BJ (cell line): ENCODE results near the gene MAP4. TPM values are rescaled to one million over a fixed set of nuclear protein-coding genes. Genes with fewer than 3 reads are reported as not detected.

Experiments
- CTCF ChIA-PET: fragments of 350-600 bp; formaldehyde crosslinking; extraction: SDS; loops from one replicate; lab custom pipeline; 2021; ENCODE audit warnings: antibody characterized with exemption, inconsistent platforms; lab: Yijun Ruan, JAX
- POLR2A ChIA-PET: fragments of 300-600 bp; sonication (Branson Sonifier 250); formaldehyde crosslinking; extraction: SDS; loops from one replicate; lab custom pipeline; 2021; ENCODE audit warnings: antibody characterized with exemption; lab: Charles Lee
- DNase-seq: peaks from one replicate; pipeline ENCODE4 v3.0.0-alpha.2; 2011; ENCODE audit warnings: low read depth
- H3K27me3 ChIP-seq: 2 replicates; pipeline ENCODE4 v1.6.0; 2011; ENCODE audit warnings: low read length; ENCODE audit not compliant: control insufficient read depth, insufficient read depth
- H3K36me3 ChIP-seq: 2 replicates; pipeline ENCODE4 v1.5.1; 2011; ENCODE audit warnings: low read length; ENCODE audit not compliant: control insufficient read depth, insufficient read depth
- H3K4me3 ChIP-seq: 2 replicates; pipeline ENCODE4 v1.5.1; 2011; ENCODE audit warnings: low read depth, mild to moderate bottlenecking, control low read depth, low read length
- CTCF ChIP-seq: IDR thresholded peaks from 2 replicates; pipeline ENCODE4 v1.5.1; 2011; ENCODE audit warnings: low read depth, mild to moderate bottlenecking, control low read depth, inconsistent platforms, low read length, moderate library complexity; ENCODE audit not compliant: insufficient read depth
- polyA plus RNA-seq: library from polyadenylated mRNA; depleted of rRNA; stranded (reverse); fragments of >200 nt; gene quantifications from 2 replicates; pipeline ENCODE4 v1.2.3, GENCODE V29; 2011

The MAP4 gene
- polyA plus RNA-seq, 1 experiment, result 247 TPM

GRCh38 chr3:48004694-48005093, 11.5 kb downstream of the MAP4 start:
- Histone ChIP-seq H3K36me3 (no peaks in the 10 kb centered on the region; the same call in 1 of the 2 replicates), H3K4me3 (no peak overlapping the region), H3K27me3 (no peaks in the 10 kb centered on the region)
- no peak for TF ChIP-seq CTCF
- ChIA-PET POLR2A (no interaction called here), CTCF (interaction anchor here (2.7 kb wide), 1 partner anchor 147 kb away, joined by 9 read pairs; no protein-coding TSS in a partner anchor)
- no peak for DNase-seq

- no peak for TF ChIP-seq CTCF
- H3K27me3 ChIP-seq, result no peaks in the 10 kb centered on the region
- no peaks in the 10 kb centered on the region; the same call in 1 of the 2 replicates for H3K36me3 ChIP-seq
- H3K4me3 ChIP-seq, result no peak overlapping the region
- POLR2A ChIA-PET, result no interaction called here
- CTCF ChIA-PET, result interaction anchor here (0.8 to 2.7 kb wide), 3 partner anchors 10 to 149 kb away, joined by 3 to 9 read pairs (median 4); no protein-coding TSS in a partner anchor
- DNase-seq, result no peak
Observed at GRCh38 chr3:48002787-48003186, 13.4 kb downstream of the MAP4 start.

- no peak for DNase-seq
- ChIA-PET CTCF (interaction anchor here (0.8 to 2.1 kb wide), 3 partner anchors 10 to 150 kb away, joined by 4 to 9 read pairs (median 5); no protein-coding TSS in a partner anchor), POLR2A (no interaction called here)
- TF ChIP-seq CTCF, result no peak
- H3K36me3 ChIP-seq, result no peaks in the 10 kb centered on the region; the same call in 1 of the 2 replicates
- no peak overlapping the region for H3K4me3 ChIP-seq
- H3K27me3 ChIP-seq, result no peaks in the 10 kb centered on the region
Observed at GRCh38 chr3:48001991-48002390, 14.2 kb downstream of the MAP4 start.

GRCh38 chr3:48000212-48000611, 16.0 kb downstream of the MAP4 start:
- ChIA-PET POLR2A (no interaction called here), CTCF (interaction anchor here (1.3 to 2.1 kb wide), 2 partner anchors 151 to 163 kb away, joined by 3 to 9 read pairs; no protein-coding TSS in a partner anchor)
- no peak overlapping the region for H3K4me3 ChIP-seq
- no peaks in the 10 kb centered on the region for H3K27me3 ChIP-seq
- DNase-seq, result no peak
- no peak for TF ChIP-seq CTCF
- H3K36me3 ChIP-seq, result no peaks in the 10 kb centered on the region; the same call in 1 of the 2 replicates

GRCh38 chr3:47996440-47996839, 19.8 kb downstream of the MAP4 start:
- TF ChIP-seq CTCF, result no peak
- H3K36me3 ChIP-seq, result no peaks in the 10 kb centered on the region; the same call in 1 of the 2 replicates
- ChIA-PET POLR2A (no interaction called here), CTCF (interaction anchor here (3.5 kb wide), 1 partner anchor 155 kb away, joined by 13 read pairs; no protein-coding TSS in a partner anchor)
- no peaks in the 10 kb centered on the region for H3K27me3 ChIP-seq
- DNase-seq, result no peak
- H3K4me3 ChIP-seq, result no peak overlapping the region
